GM12801 (cell line): ENCODE results near the gene RTN4IP1.

Source experiments
- CTCF ChIP-seq: IDR thresholded peaks from one replicate; pipeline ENCODE4 v1.5.1; 2011; ENCODE audit warnings: control low read depth; ENCODE audit not compliant: insufficient read length; ENCODE audit errors: extremely low read depth

Gene RTN4IP1

GRCh38 chr6:106662458-106662857, 33.2 kb upstream of the RTN4IP1 start:
- no peak for TF ChIP-seq CTCF

- TF ChIP-seq CTCF = no peak
Measured at GRCh38 chr6:106659859-106660258, 30.6 kb upstream of the RTN4IP1 start.

- no peak for TF ChIP-seq CTCF
Measured at GRCh38 chr6:106658469-106658868, 29.2 kb upstream of the RTN4IP1 start.

GRCh38 chr6:106648651-106649308, 19.5 kb upstream of the RTN4IP1 start:
- no peak for TF ChIP-seq CTCF

GRCh38 chr6:106643061-106643460, 13.8 kb upstream of the RTN4IP1 start:
- no peak for TF ChIP-seq CTCF

GRCh38 chr6:106642476-106642875, 13.2 kb upstream of the RTN4IP1 start:
- TF ChIP-seq CTCF = no peak

- no peak for TF ChIP-seq CTCF
Measured at GRCh38 chr6:106639812-106640211, 10.5 kb upstream of the RTN4IP1 start.
